A549 (cell line): ENCODE measurements around the gene JAZF1. TPM values are rescaled to one million over a fixed set of nuclear protein-coding genes. Genes with fewer than 3 reads are reported as not detected.

Experiments used
- ATAC-seq, 2 experiments: fragments of 200-7000 bp in 1 of 2; fragments of >200 bp in 1 of 2; cut with Nextera tagmentation in 1 of 2; cut with Tn5 transposase in 1 of 2; 3 replicates each; pipeline versions ENCODE4 v1.8.0 to v1.9.1; 2018 to 2020; ENCODE audit warnings: mild to moderate bottlenecking in 1 of 2, moderate library complexity in 1 of 2
- CTCF ChIA-PET: fragments of 300-600 bp; sonication (Branson Sonifier 250); formaldehyde crosslinking; extraction: SDS; loops from one replicate; lab custom pipeline; 2021; ENCODE audit warnings: antibody characterized with exemption, inconsistent platforms; lab: Yijun Ruan, JAX
- POLR2A ChIA-PET: fragments of 350-600 bp; formaldehyde crosslinking; extraction: SDS; loops from one replicate; lab custom pipeline; 2021; ENCODE audit warnings: antibody characterized with exemption, inconsistent platforms; lab: Yijun Ruan, JAX
- DNase-seq, 2 experiments: peaks; one replicate each; pipeline versions ENCODE4 v3.0.0 to v3.0.0-alpha.2; 2011 to 2016; ENCODE audit warnings: low read depth in 1 of 2, low spot score in 1 of 2
- FAIRE-seq: peaks from 2 replicates; lab custom pipeline; 2011; peaks lifted over from hg19 to GRCh38; lab: Jason Lieb, UNC
- H3K27ac ChIP-seq, 2 experiments: fragments of >200 bp; sonication (Bioruptor Twin); formaldehyde crosslinking; 3 replicates each; pipeline ENCODE4 v1.5.1; 2016 to 2017
- H3K4me1 ChIP-seq: fragments of >200 bp; sonication (Bioruptor Twin); formaldehyde crosslinking; 3 replicates; pipeline ENCODE4 v1.6.1; 2016
- H3K4me2 ChIP-seq: fragments of >200 bp; sonication (Bioruptor Twin); formaldehyde crosslinking; 3 replicates; pipeline ENCODE4 v1.6.1; 2016
- H3K4me3 ChIP-seq: fragments of >200 bp; sonication (Bioruptor Twin); formaldehyde crosslinking; 3 replicates; pipeline ENCODE4 v1.5.1; 2016
- H3K9me3 ChIP-seq: fragments of >200 bp; sonication (Bioruptor Twin); formaldehyde crosslinking; 3 replicates; pipeline ENCODE4 v1.6.1; 2016
- CBX8 ChIP-seq: fragments of 200-600 bp; sonication (generic); IDR thresholded peaks from 2 replicates; pipeline ENCODE4 v1.6.1; 2016
- CEBPB ChIP-seq, 2 experiments: fragments of >200 bp in 1 of 2; sonication (Bioruptor Twin) in 1 of 2; formaldehyde crosslinking in 1 of 2; IDR thresholded peaks; 2 replicates each; pipeline ENCODE4 v1.6.1; 2012 to 2016
- CHD2 ChIP-seq: fragments of 150-350 bp; IDR thresholded peaks from 2 replicates; pipeline ENCODE4 v1.6.1; 2014; ENCODE audit warnings: low read length; ENCODE audit not compliant: partially characterized antibody
- EHF ChIP-seq: fragments of 250-450 bp; sonication (Bioruptor Pico); IDR thresholded peaks from 2 replicates; pipeline ENCODE4 v1.5.0; 2020; ENCODE audit warnings: mild to moderate bottlenecking
- EP300 ChIP-seq, 2 experiments: fragments of >200 bp; sonication (Bioruptor Twin); formaldehyde crosslinking; IDR thresholded peaks; 2 replicates in 1 of 2; 3 replicates in 1 of 2; pipeline ENCODE4 v1.6.1; 2016 to 2017
- ESRRA ChIP-seq: fragments of 150-350 bp; IDR thresholded peaks from 2 replicates; pipeline ENCODE4 v1.6.1; 2014; ENCODE audit warnings: mild to moderate bottlenecking, low read length, borderline replicate concordance
- FOSB ChIP-seq: fragments of 250-450 bp; sonication (Bioruptor Pico); IDR thresholded peaks from 2 replicates; pipeline ENCODE4 v1.5.0; 2020; ENCODE audit warnings: mild to moderate bottlenecking, moderate library complexity
- FOXS1 ChIP-seq: fragments of 250-450 bp; sonication (Bioruptor Pico); IDR thresholded peaks from 2 replicates; pipeline ENCODE4 v1.5.0; 2020; ENCODE audit warnings: mild to moderate bottlenecking, moderate library complexity
- GATA3 ChIP-seq: IDR thresholded peaks from 2 replicates; pipeline ENCODE4 v1.6.1; 2012; ENCODE audit warnings: borderline replicate concordance
- MAFK ChIP-seq: fragments of 450-650 bp; IDR thresholded peaks from 2 replicates; pipeline ENCODE4 v1.6.1; 2014; ENCODE audit not compliant: partially characterized antibody
- NR3C1 ChIP-seq: fragments of >200 bp; sonication (Bioruptor Twin); formaldehyde crosslinking; IDR thresholded peaks from 3 replicates; pipeline ENCODE4 v1.6.1; 2017
- POLR2AphosphoS2 ChIP-seq: conservative IDR thresholded peaks from 2 replicates; pipeline ENCODE4 v1.6.1; 2012; ENCODE audit warnings: low read length, improper control_type of control experiment, inconsistent platforms
- RAD21 ChIP-seq, 2 experiments: fragments of >200 bp in 1 of 2; sonication (Bioruptor Twin) in 1 of 2; formaldehyde crosslinking in 1 of 2; IDR thresholded peaks in 1 of 2; conservative IDR thresholded peaks in 1 of 2; 2 replicates in 1 of 2; 3 replicates in 1 of 2; pipeline ENCODE4 v1.6.1; 2012 to 2018; ENCODE audit warnings: inconsistent platforms in 1 of 2
- RARB ChIP-seq: fragments of 250-450 bp; sonication (Bioruptor Pico); IDR thresholded peaks from 2 replicates; pipeline ENCODE4 v1.8.0; 2021; ENCODE audit warnings: mild to moderate bottlenecking, moderate library complexity
- RNF2 ChIP-seq: fragments of 200-600 bp; sonication (generic); IDR thresholded peaks from 2 replicates; pipeline ENCODE4 v1.6.1; 2016; ENCODE audit warnings: low read depth, mild to moderate bottlenecking, antibody characterized with exemption, moderate library complexity, borderline replicate concordance
- SMC3 ChIP-seq: fragments of >200 bp; sonication (Bioruptor Twin); formaldehyde crosslinking; IDR thresholded peaks from 3 replicates; pipeline ENCODE4 v1.6.1; 2018; ENCODE audit warnings: inconsistent platforms
- SREBF2 ChIP-seq: fragments of 450-650 bp; IDR thresholded peaks from 2 replicates; pipeline ENCODE4 v1.6.1; 2014; ENCODE audit warnings: mild to moderate bottlenecking, moderate library complexity
- TFCP2L1 ChIP-seq: fragments of 250-450 bp; sonication (Bioruptor Pico); IDR thresholded peaks from 2 replicates; pipeline ENCODE4 v1.5.0; 2021; ENCODE audit warnings: mild to moderate bottlenecking
- ZC3H11A ChIP-seq: fragments of 450-650 bp; IDR thresholded peaks from 2 replicates; pipeline ENCODE4 v1.6.1; 2014; ENCODE audit warnings: antibody characterized with exemption, mild to moderate bottlenecking
- ZFP36 ChIP-seq: fragments of 450-650 bp; IDR thresholded peaks from 2 replicates; pipeline ENCODE4 v1.6.1; 2014; ENCODE audit warnings: borderline replicate concordance; ENCODE audit not compliant: partially characterized antibody
- ZNF302 ChIP-seq: fragments of 250-450 bp; sonication (Bioruptor Pico); IDR thresholded peaks from 2 replicates; pipeline ENCODE4 v1.9.0; 2021; ENCODE audit warnings: inconsistent platforms, mild to moderate bottlenecking, moderate library complexity
- WGBS: methylation state at CpG from one replicate; pipeline ENCODE4 v1.1.6; 2017; ENCODE audit errors: missing lambda C conversion rate; 5-methylcytosine and 5-hydroxymethylcytosine counted together
- polyA plus RNA-seq, 4 experiments: library from polyadenylated mRNA; depleted of rRNA in 3 of 4; stranded (reverse); fragments of >200 nt; fragmentation: RNase III in 1 of 4; extraction: RNeasy Plus Mini Kit Qiagen cat#74134 plus additional on column Dnase treatment in 1 of 4; gene quantifications; 2 replicates in 3 of 4; 3 replicates in 1 of 4; pipeline ENCODE4 v1.2.3, GENCODE V29; 2011 to 2017
- TF ChIP-seq, protein P1 (sequence below): IDR thresholded peaks from 2 replicates; pipeline ENCODE4 v1.6.1; 2012; ENCODE audit warnings: low read depth, borderline replicate concordance
- TF ChIP-seq, protein P2 (sequence below): fragments of 250-450 bp; sonication (Bioruptor Pico); IDR thresholded peaks from 2 replicates; pipeline ENCODE4 v1.5.0; 2021; ENCODE audit warnings: mild to moderate bottlenecking, moderate library complexity, borderline replicate concordance
- TF ChIP-seq, protein P3 (sequence below): fragments of >200 bp; sonication (Bioruptor Twin); formaldehyde crosslinking; IDR thresholded peaks from 2 replicates; pipeline ENCODE4 v1.6.1; 2016
- TF ChIP-seq, protein P4 (sequence below): fragments of 250-450 bp; sonication (Bioruptor Pico); IDR thresholded peaks from 2 replicates; pipeline ENCODE4 v1.5.0; 2020; ENCODE audit warnings: low read depth, mild to moderate bottlenecking, moderate library complexity
- TF ChIP-seq, protein P5 (sequence below): IDR thresholded peaks from 2 replicates; pipeline ENCODE4 v1.6.1; 2012
- TF ChIP-seq, protein P6 (sequence below): fragments of 200-600 bp; sonication (generic); IDR thresholded peaks from 2 replicates; pipeline ENCODE4 v1.6.1; 2016; ENCODE audit warnings: antibody characterized with exemption, mild to moderate bottlenecking, moderate library complexity

JAZF1 gene
- polyA plus RNA-seq, 2 of the 4 experiments (the other 2 are of a cell fraction) = 1.9 to 2.8 TPM

DNA sequence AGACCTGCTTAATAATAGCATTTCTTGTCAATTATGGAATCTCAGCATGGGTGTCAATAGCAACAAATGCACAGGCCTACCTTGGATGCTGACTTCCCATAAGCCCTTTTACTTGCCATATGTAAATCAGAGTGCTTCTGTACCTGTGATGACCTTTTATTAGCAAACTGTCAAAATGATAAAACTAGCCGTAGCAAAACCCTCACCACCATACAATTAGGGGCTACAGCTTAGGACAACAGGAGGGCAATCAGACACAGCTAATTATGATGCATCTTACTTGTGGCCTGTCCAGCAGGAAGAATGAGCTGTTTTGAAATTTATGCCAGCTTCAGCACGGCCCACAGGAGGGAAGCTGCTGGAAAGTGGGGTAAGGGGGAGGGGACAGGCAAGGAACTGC lies 239.1 kb downstream of the JAZF1 start:
- Histone ChIP-seq H3K4me1 (peaks cover 6% of the 10 kb centered on the region; the same call in 1 of the 3 replicates), H3K4me3 (no peak overlapping the region), H3K9me3 (no peaks in the 10 kb centered on the region), H3K4me2 (no peak overlapping the region), H3K27ac (no peak overlapping the region)
- ChIA-PET POLR2A (no interaction called here), CTCF (interaction anchor here (0.5 to 1.9 kb wide), 5 partner anchors 12 to 651 kb away, joined by 3 to 9 read pairs (median 5); no protein-coding TSS in a partner anchor)
- DNase-seq (no peak), FAIRE-seq (no peak), ATAC-seq (no peak)
- TF ChIP-seq RNF2 (no peak), CEBPB (IDR thresholded peaks at IDR 0.05) (no peak), NR3C1 (no peak), ZNF302 (CRISPR knock-in tag) (no peak), CHD2 (no peak), CBX8 (no peak), FOSB (CRISPR knock-in tag) (no peak), ESRRA (no peak), TFCP2L1 (no peak), POLR2AphosphoS2 (no peak), GATA3 (no peak), SREBF2 (no peak), RARB (no peak), ZFP36 (no peak)
- TF ChIP-seq, protein P1, sequence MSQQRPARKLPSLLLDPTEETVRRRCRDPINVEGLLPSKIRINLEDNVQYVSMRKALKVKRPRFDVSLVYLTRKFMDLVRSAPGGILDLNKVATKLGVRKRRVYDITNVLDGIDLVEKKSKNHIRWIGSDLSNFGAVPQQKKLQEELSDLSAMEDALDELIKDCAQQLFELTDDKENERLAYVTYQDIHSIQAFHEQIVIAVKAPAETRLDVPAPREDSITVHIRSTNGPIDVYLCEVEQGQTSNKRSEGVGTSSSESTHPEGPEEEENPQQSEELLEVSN = no peak
- TF ChIP-seq, protein P2, sequence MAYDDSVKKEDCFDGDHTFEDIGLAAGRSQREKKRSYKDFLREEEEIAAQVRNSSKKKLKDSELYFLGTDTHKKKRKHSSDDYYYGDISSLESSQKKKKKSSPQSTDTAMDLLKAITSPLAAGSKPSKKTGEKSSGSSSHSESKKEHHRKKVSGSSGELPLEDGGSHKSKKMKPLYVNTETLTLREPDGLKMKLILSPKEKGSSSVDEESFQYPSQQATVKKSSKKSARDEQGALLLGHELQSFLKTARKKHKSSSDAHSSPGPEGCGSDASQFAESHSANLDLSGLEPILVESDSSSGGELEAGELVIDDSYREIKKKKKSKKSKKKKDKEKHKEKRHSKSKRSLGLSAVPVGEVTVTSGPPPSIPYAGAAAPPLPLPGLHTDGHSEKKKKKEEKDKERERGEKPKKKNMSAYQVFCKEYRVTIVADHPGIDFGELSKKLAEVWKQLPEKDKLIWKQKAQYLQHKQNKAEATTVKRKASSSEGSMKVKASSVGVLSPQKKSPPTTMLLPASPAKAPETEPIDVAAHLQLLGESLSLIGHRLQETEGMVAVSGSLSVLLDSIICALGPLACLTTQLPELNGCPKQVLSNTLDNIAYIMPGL (CRISPR knock-in tag) = no peak
- TF ChIP-seq, protein P3, sequence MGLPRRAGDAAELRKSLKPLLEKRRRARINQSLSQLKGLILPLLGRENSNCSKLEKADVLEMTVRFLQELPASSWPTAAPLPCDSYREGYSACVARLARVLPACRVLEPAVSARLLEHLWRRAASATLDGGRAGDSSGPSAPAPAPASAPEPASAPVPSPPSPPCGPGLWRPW = no peak
- TF ChIP-seq, protein P4, sequence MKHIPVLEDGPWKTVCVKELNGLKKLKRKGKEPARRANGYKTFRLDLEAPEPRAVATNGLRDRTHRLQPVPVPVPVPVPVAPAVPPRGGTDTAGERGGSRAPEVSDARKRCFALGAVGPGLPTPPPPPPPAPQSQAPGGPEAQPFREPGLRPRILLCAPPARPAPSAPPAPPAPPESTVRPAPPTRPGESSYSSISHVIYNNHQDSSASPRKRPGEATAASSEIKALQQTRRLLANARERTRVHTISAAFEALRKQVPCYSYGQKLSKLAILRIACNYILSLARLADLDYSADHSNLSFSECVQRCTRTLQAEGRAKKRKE (CRISPR knock-in tag) = no peak
- 78% methylated on average over 2 of the region's 2 CpGs for WGBS

DNA sequence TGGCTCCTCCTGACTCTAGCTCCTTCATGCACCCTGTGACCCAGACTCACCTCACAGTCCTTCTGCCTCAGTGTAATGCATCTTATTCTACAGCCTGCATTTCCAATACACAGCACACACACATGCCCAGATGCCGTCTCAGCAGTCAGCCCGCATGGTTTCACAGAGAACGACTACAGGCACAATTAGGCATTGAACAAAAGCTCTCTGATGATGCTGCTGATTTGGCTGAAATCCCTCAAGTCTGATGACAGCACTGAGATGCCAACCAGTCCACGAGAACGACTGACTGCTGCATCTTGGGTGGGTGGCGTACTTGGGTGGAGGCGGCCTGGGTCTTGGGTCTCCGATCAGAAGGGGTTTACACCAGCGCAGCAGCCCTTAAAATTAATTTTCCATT lies 240.3 kb downstream of the JAZF1 start:
- DNase-seq = no peak
- Histone ChIP-seq H3K9me3 (no peaks in the 10 kb centered on the region), H3K27ac (no peak overlapping the region), H3K4me1 (peaks cover 6% of the 10 kb centered on the region; the same call in 1 of the 3 replicates), H3K4me2 (no peak overlapping the region), H3K4me3 (no peak overlapping the region)
- ChIA-PET CTCF (interaction anchor here (1.2 kb wide), 1 partner anchor 80 kb away, joined by 5 read pairs; no protein-coding TSS in a partner anchor), POLR2A (no interaction called here)
- 85% methylated on average over 9 of the region's 9 CpGs for WGBS
- FAIRE-seq = no peak
- ATAC-seq = no peak
- TF ChIP-seq SMC3 = no peak
- no peak for TF ChIP-seq ZNF302 (CRISPR knock-in tag)
- TF ChIP-seq, protein P5, sequence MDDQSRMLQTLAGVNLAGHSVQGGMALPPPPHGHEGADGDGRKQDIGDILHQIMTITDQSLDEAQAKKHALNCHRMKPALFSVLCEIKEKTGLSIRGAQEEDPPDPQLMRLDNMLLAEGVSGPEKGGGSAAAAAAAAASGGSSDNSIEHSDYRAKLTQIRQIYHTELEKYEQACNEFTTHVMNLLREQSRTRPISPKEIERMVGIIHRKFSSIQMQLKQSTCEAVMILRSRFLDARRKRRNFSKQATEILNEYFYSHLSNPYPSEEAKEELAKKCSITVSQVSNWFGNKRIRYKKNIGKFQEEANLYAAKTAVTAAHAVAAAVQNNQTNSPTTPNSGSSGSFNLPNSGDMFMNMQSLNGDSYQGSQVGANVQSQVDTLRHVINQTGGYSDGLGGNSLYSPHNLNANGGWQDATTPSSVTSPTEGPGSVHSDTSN = no peak
- no peak for TF ChIP-seq NR3C1
- TF ChIP-seq, protein P2 (CRISPR knock-in tag) = no peak
- TF ChIP-seq RAD21 (conservative IDR thresholded peaks at IDR 0.05 in 1 of 2, IDR thresholded peaks at IDR 0.05 in 1 of 2) = no peak
- TF ChIP-seq ZC3H11A = no peak
- no peak for TF ChIP-seq FOXS1 (CRISPR knock-in tag)
- no peak for TF ChIP-seq EHF (CRISPR knock-in tag)
- TF ChIP-seq EP300 (IDR thresholded peaks at IDR 0.05) = no peak
- TF ChIP-seq, protein P6, sequence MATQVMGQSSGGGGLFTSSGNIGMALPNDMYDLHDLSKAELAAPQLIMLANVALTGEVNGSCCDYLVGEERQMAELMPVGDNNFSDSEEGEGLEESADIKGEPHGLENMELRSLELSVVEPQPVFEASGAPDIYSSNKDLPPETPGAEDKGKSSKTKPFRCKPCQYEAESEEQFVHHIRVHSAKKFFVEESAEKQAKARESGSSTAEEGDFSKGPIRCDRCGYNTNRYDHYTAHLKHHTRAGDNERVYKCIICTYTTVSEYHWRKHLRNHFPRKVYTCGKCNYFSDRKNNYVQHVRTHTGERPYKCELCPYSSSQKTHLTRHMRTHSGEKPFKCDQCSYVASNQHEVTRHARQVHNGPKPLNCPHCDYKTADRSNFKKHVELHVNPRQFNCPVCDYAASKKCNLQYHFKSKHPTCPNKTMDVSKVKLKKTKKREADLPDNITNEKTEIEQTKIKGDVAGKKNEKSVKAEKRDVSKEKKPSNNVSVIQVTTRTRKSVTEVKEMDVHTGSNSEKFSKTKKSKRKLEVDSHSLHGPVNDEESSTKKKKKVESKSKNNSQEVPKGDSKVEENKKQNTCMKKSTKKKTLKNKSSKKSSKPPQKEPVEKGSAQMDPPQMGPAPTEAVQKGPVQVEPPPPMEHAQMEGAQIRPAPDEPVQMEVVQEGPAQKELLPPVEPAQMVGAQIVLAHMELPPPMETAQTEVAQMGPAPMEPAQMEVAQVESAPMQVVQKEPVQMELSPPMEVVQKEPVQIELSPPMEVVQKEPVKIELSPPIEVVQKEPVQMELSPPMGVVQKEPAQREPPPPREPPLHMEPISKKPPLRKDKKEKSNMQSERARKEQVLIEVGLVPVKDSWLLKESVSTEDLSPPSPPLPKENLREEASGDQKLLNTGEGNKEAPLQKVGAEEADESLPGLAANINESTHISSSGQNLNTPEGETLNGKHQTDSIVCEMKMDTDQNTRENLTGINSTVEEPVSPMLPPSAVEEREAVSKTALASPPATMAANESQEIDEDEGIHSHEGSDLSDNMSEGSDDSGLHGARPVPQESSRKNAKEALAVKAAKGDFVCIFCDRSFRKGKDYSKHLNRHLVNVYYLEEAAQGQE = no peak
- no peak for TF ChIP-seq MAFK
- TF ChIP-seq CHD2 = no peak
